K562 (cell line): ENCODE results near the gene TARS2. TPM values are rescaled to one million over a fixed set of nuclear protein-coding genes. Genes with fewer than 3 reads are reported as not detected.

Experiments
- CTBP1 ChIP-seq: fragments of 450-650 bp; IDR thresholded peaks from 2 replicates; pipeline ENCODE4 v1.6.1; 2016; ENCODE audit warnings: borderline replicate concordance
- FOXJ3 ChIP-seq: sonication (generic); formaldehyde crosslinking; IDR thresholded peaks from 2 replicates; pipeline ENCODE4 v1.4.0; 2020; ENCODE audit warnings: mild to moderate bottlenecking, missing genetic modification reagents
- MTA3 ChIP-seq: fragments of 450-650 bp; formaldehyde crosslinking; IDR thresholded peaks from 2 replicates; pipeline ENCODE4 v1.6.1; 2017; ENCODE audit warnings: mild to moderate bottlenecking, borderline replicate concordance
- RAD21 ChIP-seq, 2 experiments: fragments of 250-450 bp in 1 of 2; fragments of 450-650 bp in 1 of 2; sonication (Bioruptor Pico) in 1 of 2; formaldehyde crosslinking in 1 of 2; IDR thresholded peaks in 1 of 2; conservative IDR thresholded peaks in 1 of 2; 2 replicates each; pipeline versions ENCODE4 v1.4.0 to v1.8.0; 2020 to 2022; ENCODE audit warnings: mild to moderate bottlenecking in 2 of 2, moderate library complexity in 1 of 2
- RBM17 ChIP-seq: fragments of 200-400 bp; formaldehyde crosslinking; IDR thresholded peaks from 2 replicates; pipeline ENCODE4 v1.6.1; 2017; ENCODE audit warnings: low read depth, mild to moderate bottlenecking, low read length, borderline replicate concordance
- SRSF7 ChIP-seq: fragments of 200-400 bp; formaldehyde crosslinking; optimal IDR thresholded peaks from 2 replicates; pipeline ENCODE3; 2017; ENCODE audit warnings: mild to moderate bottlenecking, low read depth, low read length
- TBP ChIP-seq: optimal IDR thresholded peaks from 2 replicates; pipeline ENCODE3; 2011; ENCODE audit warnings: low read depth, low read length, improper control_type of control experiment
- ZNF253 ChIP-seq: fragments of 250-450 bp; sonication (Bioruptor Pico); conservative IDR thresholded peaks from 2 replicates; pipeline ENCODE4 v1.6.1; 2021; ENCODE audit warnings: mild to moderate bottlenecking
- polyA plus RNA-seq, 8 experiments: library from polyadenylated mRNA; depleted of rRNA in 4 of 8; stranded (reverse) in 5 of 8; unstranded in 3 of 8; fragments of >200 nt; fragmentation: Nextera tagmentation in 2 of 8; fragmentation: Illumina TruSeq in 1 of 8; extraction: Ambion mirVana in 2 of 8; extraction: Trizol in 1 of 8; gene quantifications; 2 replicates each; pipeline versions ENCODE4 v1.2.1 to v1.2.3, GENCODE V29; 2011 to 2014; ENCODE audit warnings: inconsistent platforms in 1 of 8, missing spikeins in 1 of 8
- total RNA-seq, 7 experiments: library from RNA; depleted of rRNA in 6 of 7; stranded (reverse); fragments of >200 nt in 6 of 7; fragmentation: Illumina TruSeq in 2 of 7; extraction: Trizol in 2 of 7; gene quantifications; 2 replicates each; pipeline versions ENCODE4 v1.2.1 to v1.2.3, GENCODE V29; 2011 to 2021; ENCODE audit warnings: low replicate concordance in 1 of 7
- TF ChIP-seq, protein P1 (sequence below), 2 experiments: fragments of 450-650 bp in 1 of 2; IDR thresholded peaks; 2 replicates each; pipeline ENCODE4 v1.6.1; 2011 to 2017; ENCODE audit warnings: low read depth in 2 of 2, antibody characterized with exemption in 1 of 2, borderline replicate concordance in 1 of 2, low read length in 1 of 2, mild to moderate bottlenecking in 1 of 2, mixed read lengths in 1 of 2; ENCODE audit not compliant: control insufficient read depth in 1 of 2
- TF ChIP-seq, protein P2 (sequence below), 2 experiments: fragments of 450-650 bp; IDR thresholded peaks; 2 replicates each; pipeline ENCODE4 v1.6.1; 2016; ENCODE audit warnings: mild to moderate bottlenecking in 2 of 2, borderline replicate concordance in 1 of 2, low read depth in 1 of 2, moderate library complexity in 1 of 2
- TF ChIP-seq, protein P3 (sequence below): sonication (generic); formaldehyde crosslinking; IDR thresholded peaks from 2 replicates; pipeline ENCODE4 v1.8.1; 2023; ENCODE audit warnings: mild to moderate bottlenecking, missing genetic modification reagents
- TF ChIP-seq, protein P4 (sequence below): fragments of 250-450 bp; sonication (Bioruptor Pico); IDR thresholded peaks from 2 replicates; pipeline ENCODE4 v1.8.0; 2021; ENCODE audit warnings: moderate library complexity, mild to moderate bottlenecking, inconsistent platforms

The TARS2 gene
- total and polyA plus RNA-seq, 9 of the 15 experiments (the other 6 are each of a cell fraction or from before 2014, with no cell fraction given), result 17.0 to 64.2 (median 39.4) TPM

DNA sequence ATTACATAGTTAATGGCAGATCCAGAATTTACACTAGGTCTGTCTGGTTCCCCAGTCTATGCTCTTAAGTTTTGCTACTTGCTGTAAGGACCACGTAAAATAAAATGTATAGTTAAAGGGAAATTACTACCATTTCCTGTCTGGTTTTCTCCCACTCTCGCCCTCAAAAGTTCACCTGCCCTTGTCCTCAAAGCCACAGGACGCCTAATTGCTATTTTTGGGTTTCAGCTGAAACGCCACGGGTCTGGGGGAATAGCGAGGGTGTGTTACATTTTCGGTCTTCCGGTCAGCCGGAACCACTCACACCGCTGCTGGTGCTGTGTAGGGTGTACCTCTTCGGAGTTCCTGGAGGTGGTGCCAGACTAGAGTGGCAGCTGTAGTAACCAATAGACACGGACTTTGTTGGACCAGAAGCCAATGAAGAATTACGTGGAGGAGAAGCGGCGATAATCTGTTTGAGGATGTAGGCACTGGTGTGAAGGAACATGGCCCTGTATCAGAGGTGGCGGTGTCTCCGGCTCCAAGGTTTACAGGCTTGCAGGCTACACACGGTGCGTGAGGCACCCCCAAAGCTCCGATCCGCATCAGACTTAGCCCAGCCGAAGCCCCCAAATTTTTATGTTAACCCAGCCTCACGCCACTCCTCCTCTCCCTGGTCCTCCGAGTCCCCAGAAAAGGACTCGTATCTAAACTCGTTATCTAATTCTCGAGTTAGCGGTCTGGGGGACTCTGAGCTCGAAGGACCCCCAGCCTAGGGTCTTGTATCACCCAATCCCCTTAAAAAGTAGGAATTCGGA, at the start of gene TARS2 (continued):
- TF ChIP-seq ZNF253 (CRISPR knock-in tag) (no peak), TBP (peak; percentile 78), MTA3 (peak; percentile 93), CTBP1 (peak; percentile 91), SRSF7 (no peak), RAD21 (CRISPR knock-in tag; conservative IDR thresholded peaks at IDR 0.05 in 1 of 2, IDR thresholded peaks at IDR 0.05 in 1 of 2) (peak in 1 of 2 experiments; percentile 32; a peak in 1 of 4 replicates), FOXJ3 (CRISPR knock-in tag) (no peak), RBM17 (no peak)
- TF ChIP-seq, protein P1, sequence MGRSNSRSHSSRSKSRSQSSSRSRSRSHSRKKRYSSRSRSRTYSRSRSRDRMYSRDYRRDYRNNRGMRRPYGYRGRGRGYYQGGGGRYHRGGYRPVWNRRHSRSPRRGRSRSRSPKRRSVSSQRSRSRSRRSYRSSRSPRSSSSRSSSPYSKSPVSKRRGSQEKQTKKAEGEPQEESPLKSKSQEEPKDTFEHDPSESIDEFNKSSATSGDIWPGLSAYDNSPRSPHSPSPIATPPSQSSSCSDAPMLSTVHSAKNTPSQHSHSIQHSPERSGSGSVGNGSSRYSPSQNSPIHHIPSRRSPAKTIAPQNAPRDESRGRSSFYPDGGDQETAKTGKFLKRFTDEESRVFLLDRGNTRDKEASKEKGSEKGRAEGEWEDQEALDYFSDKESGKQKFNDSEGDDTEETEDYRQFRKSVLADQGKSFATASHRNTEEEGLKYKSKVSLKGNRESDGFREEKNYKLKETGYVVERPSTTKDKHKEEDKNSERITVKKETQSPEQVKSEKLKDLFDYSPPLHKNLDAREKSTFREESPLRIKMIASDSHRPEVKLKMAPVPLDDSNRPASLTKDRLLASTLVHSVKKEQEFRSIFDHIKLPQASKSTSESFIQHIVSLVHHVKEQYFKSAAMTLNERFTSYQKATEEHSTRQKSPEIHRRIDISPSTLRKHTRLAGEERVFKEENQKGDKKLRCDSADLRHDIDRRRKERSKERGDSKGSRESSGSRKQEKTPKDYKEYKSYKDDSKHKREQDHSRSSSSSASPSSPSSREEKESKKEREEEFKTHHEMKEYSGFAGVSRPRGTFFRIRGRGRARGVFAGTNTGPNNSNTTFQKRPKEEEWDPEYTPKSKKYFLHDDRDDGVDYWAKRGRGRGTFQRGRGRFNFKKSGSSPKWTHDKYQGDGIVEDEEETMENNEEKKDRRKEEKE (IDR thresholded peaks at IDR 0.05; ENCODE audit: borderline replicate concordance in 1 of 2, control insufficient read depth in 1 of 2, low read depth in 2 of 2, low read length in 1 of 2), result peak in 1 of 2 experiments; percentile 93; a peak in 2 of 4 replicates
- TF ChIP-seq, protein P2, sequence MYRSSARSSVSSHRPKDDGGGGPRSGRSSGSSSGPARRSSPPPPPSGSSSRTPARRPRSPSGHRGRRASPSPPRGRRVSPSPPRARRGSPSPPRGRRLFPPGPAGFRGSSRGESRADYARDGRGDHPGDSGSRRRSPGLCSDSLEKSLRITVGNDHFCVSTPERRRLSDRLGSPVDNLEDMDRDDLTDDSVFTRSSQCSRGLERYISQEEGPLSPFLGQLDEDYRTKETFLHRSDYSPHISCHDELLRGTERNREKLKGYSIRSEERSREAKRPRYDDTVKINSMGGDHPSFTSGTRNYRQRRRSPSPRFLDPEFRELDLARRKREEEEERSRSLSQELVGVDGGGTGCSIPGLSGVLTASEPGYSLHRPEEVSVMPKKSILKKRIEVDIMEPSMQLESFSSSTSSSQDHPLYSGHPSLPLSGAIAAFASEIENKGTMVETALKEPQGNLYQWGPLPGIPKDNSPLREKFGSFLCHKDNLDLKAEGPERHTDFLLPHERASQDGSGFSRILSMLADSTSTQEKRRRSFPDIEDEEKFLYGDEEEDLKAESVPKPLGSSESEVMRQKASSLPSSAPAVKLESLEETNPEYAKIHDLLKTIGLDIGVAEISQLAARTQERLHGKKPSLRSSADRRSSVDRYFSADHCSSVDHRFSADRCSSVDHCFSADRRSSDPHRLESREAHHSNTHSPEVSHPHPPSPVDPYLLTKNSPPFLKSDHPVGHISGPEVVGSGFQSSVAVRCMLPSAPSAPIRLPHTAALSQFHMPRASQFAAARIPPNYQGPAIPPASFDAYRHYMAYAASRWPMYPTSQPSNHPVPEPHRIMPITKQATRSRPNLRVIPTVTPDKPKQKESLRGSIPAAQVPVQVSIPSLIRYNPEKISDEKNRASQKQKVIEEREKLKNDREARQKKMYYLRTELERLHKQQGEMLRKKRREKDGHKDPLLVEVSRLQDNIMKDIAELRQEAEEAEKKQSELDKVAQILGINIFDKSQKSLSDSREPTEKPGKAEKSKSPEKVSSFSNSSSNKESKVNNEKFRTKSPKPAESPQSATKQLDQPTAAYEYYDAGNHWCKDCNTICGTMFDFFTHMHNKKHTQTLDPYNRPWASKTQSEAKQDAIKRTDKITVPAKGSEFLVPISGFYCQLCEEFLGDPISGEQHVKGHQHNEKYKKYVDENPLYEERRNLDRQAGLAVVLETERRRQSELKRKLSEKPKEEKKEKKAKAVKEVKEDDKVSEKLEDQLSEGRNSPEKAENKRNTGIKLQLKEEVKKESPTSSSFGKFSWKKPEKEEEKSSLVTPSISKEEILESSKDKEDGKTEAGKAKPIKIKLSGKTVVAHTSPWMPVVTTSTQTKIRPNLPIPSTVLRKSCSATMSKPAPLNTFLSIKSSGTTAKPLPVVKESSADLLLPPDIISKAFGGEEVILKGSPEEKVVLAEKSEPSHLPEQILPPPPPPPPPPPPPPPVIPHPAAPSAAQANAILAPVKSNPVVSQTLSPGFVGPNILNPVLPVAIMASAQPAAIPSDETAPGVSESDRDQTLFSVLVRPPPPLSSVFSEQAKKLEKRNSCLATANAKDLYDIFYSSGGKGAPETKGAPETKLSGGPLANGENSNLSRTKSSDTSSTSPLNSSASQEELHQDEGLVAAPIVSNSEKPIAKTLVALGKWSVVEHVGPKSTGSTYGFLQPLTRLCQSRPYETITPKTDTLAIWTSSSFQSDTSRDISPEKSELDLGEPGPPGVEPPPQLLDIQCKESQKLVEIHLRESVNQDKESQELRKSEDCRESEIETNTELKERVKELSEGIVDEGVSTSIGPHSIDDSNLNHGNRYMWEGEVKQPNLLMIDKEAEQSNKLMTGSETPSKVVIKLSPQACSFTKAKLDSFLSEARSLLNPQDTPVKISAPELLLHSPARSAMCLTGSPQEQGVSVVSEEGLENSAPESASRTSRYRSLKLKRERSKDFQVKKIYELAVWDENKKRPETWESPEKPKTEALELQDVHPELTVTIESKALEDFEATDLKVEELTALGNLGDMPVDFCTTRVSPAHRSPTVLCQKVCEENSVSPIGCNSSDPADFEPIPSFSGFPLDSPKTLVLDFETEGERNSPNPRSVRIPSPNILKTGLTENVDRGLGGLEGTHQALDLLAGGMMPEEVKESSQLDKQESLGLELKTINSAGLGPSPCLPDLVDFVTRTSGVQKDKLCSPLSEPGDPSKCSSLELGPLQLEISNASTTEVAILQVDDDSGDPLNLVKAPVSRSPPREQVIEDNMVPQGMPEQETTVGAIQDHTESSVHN (IDR thresholded peaks at IDR 0.05; ENCODE audit: borderline replicate concordance in 1 of 2, low read depth in 1 of 2), result no peak; a peak in 1 of 4 replicates
- TF ChIP-seq, protein P3, sequence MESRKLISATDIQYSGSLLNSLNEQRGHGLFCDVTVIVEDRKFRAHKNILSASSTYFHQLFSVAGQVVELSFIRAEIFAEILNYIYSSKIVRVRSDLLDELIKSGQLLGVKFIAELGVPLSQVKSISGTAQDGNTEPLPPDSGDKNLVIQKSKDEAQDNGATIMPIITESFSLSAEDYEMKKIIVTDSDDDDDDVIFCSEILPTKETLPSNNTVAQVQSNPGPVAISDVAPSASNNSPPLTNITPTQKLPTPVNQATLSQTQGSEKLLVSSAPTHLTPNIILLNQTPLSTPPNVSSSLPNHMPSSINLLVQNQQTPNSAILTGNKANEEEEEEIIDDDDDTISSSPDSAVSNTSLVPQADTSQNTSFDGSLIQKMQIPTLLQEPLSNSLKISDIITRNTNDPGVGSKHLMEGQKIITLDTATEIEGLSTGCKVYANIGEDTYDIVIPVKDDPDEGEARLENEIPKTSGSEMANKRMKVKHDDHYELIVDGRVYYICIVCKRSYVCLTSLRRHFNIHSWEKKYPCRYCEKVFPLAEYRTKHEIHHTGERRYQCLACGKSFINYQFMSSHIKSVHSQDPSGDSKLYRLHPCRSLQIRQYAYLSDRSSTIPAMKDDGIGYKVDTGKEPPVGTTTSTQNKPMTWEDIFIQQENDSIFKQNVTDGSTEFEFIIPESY (CRISPR knock-in tag), result no peak
- TF ChIP-seq, protein P4, sequence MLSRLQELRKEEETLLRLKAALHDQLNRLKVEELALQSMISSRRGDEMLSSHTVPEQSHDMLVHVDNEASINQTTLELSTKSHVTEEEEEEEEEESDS (CRISPR knock-in tag), result no peak
